GM18909 (cell line): ENCODE data around the gene PTGS1.
"Not testable (repeated sequence)": the region's sequence is repeated elsewhere in the genome, so short reads cannot be mapped to it uniquely, and the experiment has no call there.

ENCODE experiments used
- ATAC-seq: cut with Tn5 transposase; IDR thresholded peaks from one replicate; pipeline ENCODE4 v1.9.1; 2021; ENCODE audit warnings: mild to moderate bottlenecking; ENCODE audit not compliant: unreplicated experiment, poor library complexity

The PTGS1 gene

GRCh38 chr9:122370869-122371755 lies at the start of gene PTGS1:
Gene PTGS1, plus strand, starts transcription at chr9:122371024. Its CDS starts 61 bp downstream, at chr9:122371085.
- ATAC-seq, result peak; percentile 57

GRCh38 chr9:122322553-122322952 lies 48.3 kb upstream of the PTGS1 start:
- ATAC-seq, result no peak

GRCh38 chr9:122324665-122325064 lies 46.2 kb upstream of the PTGS1 start:
- not testable (repeated sequence) for ATAC-seq

- ATAC-seq, result no peak
Observed at GRCh38 chr9:122325124-122325523, 45.7 kb upstream of the PTGS1 start.

DNA sequence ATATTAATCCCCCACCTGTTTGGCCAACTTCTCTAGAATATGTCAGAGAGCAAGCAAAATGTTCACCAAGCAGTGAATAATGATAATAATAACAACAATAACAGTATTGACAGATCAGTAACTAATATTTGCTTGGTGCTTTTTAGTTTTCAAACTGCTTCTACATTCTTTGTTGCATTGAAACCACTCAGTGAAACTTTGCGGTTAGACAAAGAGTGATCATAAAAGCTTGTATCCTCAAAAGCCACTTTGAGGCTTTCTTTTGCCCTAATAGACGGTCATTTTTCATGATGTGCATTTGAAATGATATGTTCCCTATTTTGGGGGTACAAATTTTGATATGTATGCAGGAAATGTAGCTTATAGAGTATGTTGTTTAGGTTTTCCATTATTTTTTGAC lies 43.6 kb upstream of the PTGS1 start:
- no peak for ATAC-seq

- ATAC-seq, result no peak
Observed at GRCh38 chr9:122329597-122329996, 41.2 kb upstream of the PTGS1 start.

DNA sequence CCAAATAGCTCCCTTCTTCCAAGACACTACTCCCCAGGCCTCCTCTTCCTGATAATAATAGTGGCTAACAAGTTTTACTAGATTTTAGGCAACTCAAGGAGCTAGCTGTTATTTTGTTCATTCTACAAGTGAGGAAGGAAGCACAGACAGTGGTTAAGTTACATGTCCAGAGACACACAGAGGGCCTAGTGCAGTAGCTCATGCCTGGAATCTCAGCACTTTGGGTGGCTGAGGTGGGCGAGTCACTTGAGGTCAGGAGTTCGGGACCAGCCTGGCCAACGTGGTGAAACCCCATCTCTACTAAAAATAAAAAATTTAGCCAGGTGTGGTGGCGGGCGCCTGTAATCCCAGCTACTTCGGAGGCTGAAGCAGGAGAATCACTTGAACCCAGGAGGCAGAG lies 40.4 kb upstream of the PTGS1 start:
- ATAC-seq, result not testable (repeated sequence)

GRCh38 chr9:122331523-122331927 lies 39.3 kb upstream of the PTGS1 start:
- no peak for ATAC-seq

GRCh38 chr9:122332083-122332482 lies 38.7 kb upstream of the PTGS1 start:
- no peak for ATAC-seq

- ATAC-seq, result no peak
Observed at GRCh38 chr9:122332644-122333043, 38.2 kb upstream of the PTGS1 start.

- ATAC-seq, result no peak
Observed at GRCh38 chr9:122333169-122333808, 37.5 kb upstream of the PTGS1 start.

DNA sequence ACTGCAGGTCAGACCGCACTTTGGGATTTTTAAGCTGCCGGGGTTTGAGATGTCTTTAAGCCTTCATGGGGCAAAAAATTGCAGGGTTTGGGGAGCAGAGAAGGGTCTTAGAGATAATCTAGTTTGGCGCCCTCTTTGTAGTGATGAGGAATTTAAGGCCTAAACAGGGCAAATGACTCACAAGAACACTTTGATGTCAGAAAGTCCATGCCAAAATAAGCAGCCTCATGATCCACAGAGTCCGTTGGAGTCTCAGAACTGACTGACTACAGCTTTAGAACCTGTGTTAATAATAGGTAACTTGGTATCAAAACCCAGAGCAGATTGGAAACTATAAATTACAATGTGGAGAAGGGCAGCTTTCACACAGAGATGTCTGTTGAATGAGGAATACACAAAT lies 35.9 kb upstream of the PTGS1 start:
- no peak for ATAC-seq

GRCh38 chr9:122336189-122336588 lies 34.6 kb upstream of the PTGS1 start:
- no peak for ATAC-seq

DNA sequence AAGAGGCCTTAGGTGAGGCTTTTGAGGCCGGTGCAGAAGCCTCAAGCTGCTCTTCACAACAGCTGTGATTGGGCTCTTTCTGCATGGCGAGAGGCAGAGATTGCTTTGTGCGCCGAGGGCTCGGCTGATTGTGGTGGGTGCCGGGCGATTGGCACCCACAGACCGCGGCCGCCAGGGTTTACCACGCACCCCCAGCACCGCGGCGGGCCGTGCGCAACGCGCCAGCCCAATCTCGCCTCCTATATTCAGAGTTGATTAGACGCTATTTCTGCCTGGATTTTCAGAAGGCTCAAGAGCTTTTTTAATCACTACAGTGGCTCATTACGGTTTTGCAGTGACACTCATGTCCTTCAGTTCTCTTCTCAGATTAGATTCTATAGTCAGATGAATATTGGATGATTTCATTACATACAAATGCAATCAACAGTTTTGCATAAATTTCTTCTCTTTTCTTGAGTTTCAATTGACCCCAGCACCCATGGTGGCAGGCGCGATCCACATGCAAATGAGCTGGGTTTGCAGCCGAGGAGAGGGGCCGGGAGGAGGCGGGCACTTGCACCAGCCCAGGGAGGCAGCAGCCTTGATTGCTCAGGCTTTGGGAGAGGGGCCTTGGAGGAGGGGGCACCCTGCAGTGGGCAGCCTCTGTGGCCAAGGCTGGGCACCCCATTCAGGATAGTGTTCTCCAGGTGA lies 33.8 kb upstream of the PTGS1 start:
- ATAC-seq, result no peak

- no peak for ATAC-seq
Observed at GRCh38 chr9:122337556-122337929, 33.3 kb upstream of the PTGS1 start.

DNA sequence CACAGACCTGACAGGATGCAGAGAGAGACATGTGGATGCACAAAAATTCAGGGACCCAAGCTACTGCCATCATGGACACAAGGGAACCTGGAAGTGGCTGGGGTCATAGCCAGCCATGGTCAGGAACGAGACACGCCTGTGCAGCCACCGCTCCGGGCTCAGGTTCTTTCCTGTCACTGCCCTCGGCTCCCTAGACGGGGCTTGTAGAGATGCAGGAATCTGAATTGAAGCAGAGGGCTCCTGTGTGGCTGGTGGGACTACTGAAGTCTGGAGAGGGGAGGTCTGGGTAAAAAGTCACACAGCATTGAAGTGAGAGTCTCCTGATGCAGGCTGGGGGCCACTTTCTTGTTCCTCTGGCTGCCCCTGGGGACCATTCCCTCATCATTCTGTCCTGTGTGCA lies 32.3 kb upstream of the PTGS1 start:
- ATAC-seq, result no peak

- no peak for ATAC-seq
Observed at GRCh38 chr9:122338994-122339393, 31.8 kb upstream of the PTGS1 start.

DNA sequence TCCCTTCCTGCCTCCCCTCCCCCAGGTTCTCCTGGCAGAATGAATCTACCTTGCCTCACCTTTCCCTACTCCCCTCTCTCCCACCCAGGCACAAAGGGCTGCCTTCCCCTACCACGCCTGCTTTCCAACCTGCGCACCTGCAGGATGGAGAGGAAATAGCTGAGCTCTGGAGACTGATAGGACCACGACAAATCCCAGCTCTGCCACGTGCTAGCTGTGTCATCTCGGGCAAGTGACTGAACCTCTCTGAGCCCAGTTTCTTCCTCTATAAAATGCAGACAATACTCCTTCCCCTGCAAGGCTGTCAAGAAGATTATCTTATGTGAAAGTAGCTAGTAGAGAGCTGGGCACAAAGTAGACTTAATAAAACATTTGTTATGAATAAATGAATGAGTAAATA lies 31.2 kb upstream of the PTGS1 start:
- no peak for ATAC-seq

GRCh38 chr9:122340161-122340560 lies 30.7 kb upstream of the PTGS1 start:
- ATAC-seq, result no peak

DNA sequence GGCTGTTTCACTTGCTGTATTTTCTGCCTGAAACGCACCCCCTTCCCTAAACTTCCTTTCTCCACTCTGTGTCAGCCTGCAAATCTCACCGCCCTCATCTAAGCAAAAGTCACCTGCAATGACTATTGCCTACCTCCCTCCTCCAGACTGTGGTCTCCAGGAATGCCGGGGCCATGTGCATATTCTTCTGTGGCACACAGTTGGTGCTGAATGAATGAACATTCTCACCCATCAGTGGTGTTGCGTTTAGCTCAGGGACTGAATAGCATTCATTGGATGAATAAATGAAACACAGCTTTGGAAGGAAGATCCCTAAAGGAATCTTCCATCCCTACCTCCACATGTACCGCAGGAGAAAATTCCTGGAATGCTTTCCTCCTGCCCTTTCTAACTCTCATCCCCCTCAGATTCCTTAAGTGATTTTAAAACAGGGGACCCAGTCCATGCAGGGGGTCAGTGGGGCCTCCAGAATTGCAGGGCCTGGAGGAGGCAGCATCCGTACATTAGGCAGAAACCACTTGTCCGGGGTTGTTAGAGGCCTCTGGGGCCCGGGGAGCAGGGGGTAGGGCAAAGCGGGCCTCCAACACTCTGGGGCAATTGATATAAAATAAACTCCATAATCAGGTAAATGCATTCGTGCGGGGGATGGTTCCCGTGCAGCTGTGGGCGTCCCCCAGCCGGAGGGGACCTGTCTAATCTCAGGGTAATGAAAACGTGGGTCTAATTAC lies 28.3 kb upstream of the PTGS1 start:
- no peak for ATAC-seq
